Stomach (tissue), 9 donors: Measurements from ENCODE around the gene DNAAF2. TPM values are rescaled to one million over a fixed set of nuclear protein-coding genes. Genes with fewer than 3 reads are reported as not detected.
A peak's percentile ranks its signal among the peaks of the same experiment; 100 is the strongest.

ENCODE experiments used
- DNase-seq, 2 donors: peaks; one replicate each; pipeline versions ENCODE4 v3.0.0 to v3.0.0-alpha.2; 2013 to 2019
- H3K27ac ChIP-seq, 5 donors: fragments of 200-600 bp in 4 of 5; sonication (generic) in 4 of 5; one replicate each; pipeline ENCODE4 v1.5.1; 2013 to 2019; ENCODE audit warnings: mild to moderate bottlenecking in 1 of 5, moderate library complexity in 1 of 5
- H3K27me3 ChIP-seq, 3 donors: fragments of 200-600 bp; sonication (generic); one replicate each; pipeline ENCODE4 v1.5.1; 2017 to 2019; ENCODE audit warnings: mixed run types in 1 of 3
- H3K36me3 ChIP-seq, 4 donors: fragments of 200-600 bp; sonication (generic); 1 replicate in 3 of 4; 2 replicates in 1 of 4; pipeline ENCODE4 v1.5.1; 2016 to 2019
- H3K4me1 ChIP-seq, 4 donors: fragments of 200-600 bp; sonication (generic); one replicate each; pipeline ENCODE4 v1.5.1; 2016 to 2019
- H3K4me3 ChIP-seq, 4 donors: fragments of 200-600 bp; sonication (generic) in 3 of 4; one replicate each; pipeline ENCODE4 v1.5.1; 2016 to 2019; ENCODE audit warnings: mild to moderate bottlenecking in 1 of 4
- H3K9me3 ChIP-seq, 4 donors: fragments of 200-600 bp; sonication (generic); one replicate each; pipeline ENCODE4 v1.5.1; 2016 to 2019
- CTCF ChIP-seq, 7 experiments: fragments of 450-650 bp in 4 of 7; fragments of 200-600 bp in 3 of 7; sonication (generic) in 3 of 7; IDR thresholded peaks; one replicate each; pipeline ENCODE4 v1.5.1; 2016 to 2019; ENCODE audit warnings: antibody characterized with exemption in 7 of 7, control low read depth in 2 of 7, mild to moderate bottlenecking in 1 of 7
- EP300 ChIP-seq: sonication (generic); formaldehyde crosslinking; IDR thresholded peaks from one replicate; pipeline ENCODE4 v1.6.1; 2017; ENCODE audit warnings: antibody characterized with exemption
- POLR2A ChIP-seq, 4 donors: fragments of 450-650 bp; IDR thresholded peaks; one replicate each; pipeline ENCODE4 v1.6.1; 2016; ENCODE audit warnings: antibody characterized with exemption in 4 of 4, control low read depth in 2 of 4, mild to moderate bottlenecking in 1 of 4, moderate library complexity in 1 of 4
- POLR2AphosphoS5 ChIP-seq, 3 donors: sonication (generic); formaldehyde crosslinking; IDR thresholded peaks; one replicate each; pipeline ENCODE4 v1.6.1; 2016; ENCODE audit warnings: antibody characterized with exemption in 3 of 3
- WGBS, 5 donors: extraction: QIAGEN DNeasy Blood & Tissue Kit in 3 of 5; methylation state at CpG; one replicate each; pipeline versions ENCODE4 v1.1.5 to v1.1.7; 2013 to 2018; 5-methylcytosine and 5-hydroxymethylcytosine counted together
- intact Hi-C: fragments of 100-400 bp; cut with DNase I; formaldehyde crosslinking; loops from one replicate; pipeline ENCODE4 v1.15.1; 2023; ENCODE audit warnings: low total_unique reads
- polyA plus RNA-seq, 3 donors: library from polyadenylated mRNA; stranded (reverse); fragments of 200-250 nt; gene quantifications; one replicate each; pipeline ENCODE4 v1.2.3, GENCODE V29; 2013
- total RNA-seq, 5 donors: library from RNA; depleted of rRNA; stranded (reverse); fragments of >200 nt; gene quantifications; one replicate each; pipeline versions ENCODE4 v1.1.0 to v1.2.3, GENCODE V29; 2014 to 2016
- donor health status: healthy with polysubstance abuse.
- donor health status: Bipolar disorder and iron deficiency.
- donor health status: healthy.

DNAAF2 gene
- total and polyA plus RNA-seq, 8 donors = 3.9 to 43.2 (median 8.1) TPM

GRCh38 chr14:49642163-49642562 is 7.1 kb upstream of the DNAAF2 start:
- H3K27ac ChIP-seq = peak overlapping the region in 4 of 5 donors; percentile 58 to 72 (median 66)
- TF ChIP-seq POLR2A (IDR thresholded peaks at IDR 0.05) (no peak), CTCF (IDR thresholded peaks at IDR 0.05) (no peak), EP300 (no peak), POLR2AphosphoS5 (IDR thresholded peaks at IDR 0.05) (no peak)
- peaks cover 0 to 19% (median 12%) of the 10 kb centered on the region in 4 donors for H3K36me3 ChIP-seq
- peak overlapping the region in 1 of 4 donors; percentile 17 for H3K4me3 ChIP-seq
- H3K27me3 ChIP-seq = no peaks in the 10 kb centered on the region
- H3K9me3 ChIP-seq = no peaks in the 10 kb centered on the region
- intact Hi-C loops = no loop called here
- no peak for DNase-seq
- H3K4me1 ChIP-seq = peaks cover 18 to 57% (median 36%) of the 10 kb centered on the region in 4 donors

GRCh38 chr14:49641697-49642129 is 6.7 kb upstream of the DNAAF2 start:
- TF ChIP-seq POLR2A (IDR thresholded peaks at IDR 0.05) = no peak
- TF ChIP-seq EP300 = no peak
- no peak for TF ChIP-seq CTCF (IDR thresholded peaks at IDR 0.05)
- peak in 2 of 3 donors; percentile 46 to 63 for TF ChIP-seq POLR2AphosphoS5 (IDR thresholded peaks at IDR 0.05)
- peak overlapping the region in 1 of 4 donors; percentile 17 for H3K4me3 ChIP-seq

GRCh38 chr14:49640540-49641417 is 5.7 kb upstream of the DNAAF2 start:
- DNase-seq = no peak
- intact Hi-C loops = no loop called here
- H3K9me3 ChIP-seq = no peaks in the 10 kb centered on the region
- no peaks in the 10 kb centered on the region for H3K27me3 ChIP-seq
- TF ChIP-seq EP300 (no peak), POLR2AphosphoS5 (IDR thresholded peaks at IDR 0.05) (no peak), CTCF (IDR thresholded peaks at IDR 0.05) (no peak), POLR2A (IDR thresholded peaks at IDR 0.05) (no peak)
- H3K36me3 ChIP-seq = peaks cover 0 to 24% (median 15%) of the 10 kb centered on the region in 4 donors
- peak overlapping the region; percentile 29 to 72 (median 66) for H3K27ac ChIP-seq
- peaks cover 21 to 71% (median 48%) of the 10 kb centered on the region in 4 donors for H3K4me1 ChIP-seq
- H3K4me3 ChIP-seq = no peak overlapping the region
- WGBS, 5 donors = 76 to 85% (median 78%) methylated on average over 7 of the region's 7 CpGs

More at GRCh38 chr14:49641697-49642129, 6.7 kb upstream of the DNAAF2 start:
- H3K27me3 ChIP-seq = no peaks in the 10 kb centered on the region
- intact Hi-C loops = no loop called here
- peaks cover 18 to 62% (median 41%) of the 10 kb centered on the region in 4 donors for H3K4me1 ChIP-seq
- H3K36me3 ChIP-seq = peaks cover 0 to 20% (median 14%) of the 10 kb centered on the region in 4 donors
- H3K9me3 ChIP-seq = no peaks in the 10 kb centered on the region
- DNase-seq = peak; percentile 73 to 75
- H3K27ac ChIP-seq = peak overlapping the region; percentile 58 to 72 (median 67)
- 28 to 43% (median 42%) methylated on average over 8 of the region's 8 CpGs for WGBS, 5 donors

GRCh38 chr14:49637534-49638078 is 2.6 kb upstream of the DNAAF2 start:
- WGBS, 5 donors = 75 to 89% (median 78%) methylated on average over 3 of the region's 3 CpGs
- no peak for DNase-seq
- H3K4me1 ChIP-seq = peaks cover 21 to 76% (median 55%) of the 10 kb centered on the region in 4 donors
- H3K4me3 ChIP-seq = no peak overlapping the region
- TF ChIP-seq EP300 (no peak), CTCF (IDR thresholded peaks at IDR 0.05) (no peak), POLR2AphosphoS5 (IDR thresholded peaks at IDR 0.05) (no peak), POLR2A (IDR thresholded peaks at IDR 0.05) (no peak)
- H3K27me3 ChIP-seq = no peaks in the 10 kb centered on the region
- H3K36me3 ChIP-seq = peaks cover 0 to 24% (median 15%) of the 10 kb centered on the region in 4 donors
- intact Hi-C loops = loop anchor here (10.0 kb wide), 1 partner anchor 127 kb away; the partner anchor contains the start of gene KLHDC2
- H3K9me3 ChIP-seq = no peaks in the 10 kb centered on the region
- no peak overlapping the region for H3K27ac ChIP-seq
